Choroid plexus epithelial cell (primary cell): ENCODE results near the gene ALG2.

ENCODE experiments used
- DNase-seq: peaks from one replicate; pipeline ENCODE4 v3.0.0-alpha.2; 2010; ENCODE audit warnings: low read depth
- H3K4me3 ChIP-seq: 2 replicates; pipeline ENCODE4 v1.5.1; 2011; ENCODE audit warnings: low read depth, mild to moderate bottlenecking, control low read depth, low read length, moderate library complexity
- CTCF ChIP-seq: conservative IDR thresholded peaks from 2 replicates; pipeline ENCODE4 v1.5.1; 2011; ENCODE audit warnings: low read depth, mild to moderate bottlenecking, control low read depth, inconsistent platforms, low read length, moderate library complexity

Gene ALG2

GRCh38 chr9:99167694-99168093, 54.0 kb downstream of the ALG2 start:
- no peak for DNase-seq
- no peak for TF ChIP-seq CTCF
- H3K4me3 ChIP-seq: no peak overlapping the region

GRCh38 chr9:99167119-99167518, 54.6 kb downstream of the ALG2 start:
- DNase-seq: no peak
- no peak overlapping the region for H3K4me3 ChIP-seq
- no peak for TF ChIP-seq CTCF
